GM12878 (cell line): Measurements from ENCODE around the gene IGFBP6. TPM values are rescaled to one million over a fixed set of nuclear protein-coding genes. Genes with fewer than 3 reads are reported as not detected.

ENCODE experiments used
- ATAC-seq: fragments of 200-7000 bp; cut with Tn5 transposase; 3 replicates; pipeline ENCODE4 v1.9.1; 2020; ENCODE audit warnings: mild to moderate bottlenecking, moderate library complexity
- BruUV-seq: library from RNA; stranded (reverse); fragments of 400-500 nt; replicated peaks from 2 replicates; lab custom pipeline; 2021; lab: Mats Ljungman, UMichigan
- CTCF ChIA-PET: fragments of 300-600 bp; sonication (Branson Sonifier 250); formaldehyde crosslinking; extraction: SDS; loops from one replicate; lab custom pipeline; 2021; ENCODE audit warnings: inconsistent platforms; lab: Yijun Ruan, JAX
- POLR2A ChIA-PET: fragments of 350-600 bp; formaldehyde crosslinking; extraction: SDS; loops from one replicate; lab custom pipeline; 2021; ENCODE audit warnings: inconsistent platforms; lab: Charles Lee
- RAD21 ChIA-PET: fragments of 300-600 bp; sonication (Branson Sonifier 250); formaldehyde crosslinking; loops from one replicate; lab custom pipeline; 2023; ENCODE audit warnings: antibody characterized with exemption; ENCODE audit not compliant: unreplicated experiment; lab: Charles Lee
- SMC1A ChIA-PET: fragments of 300-600 bp; sonication (Branson Sonifier 250); formaldehyde crosslinking; loops from one replicate; lab custom pipeline; 2023; ENCODE audit not compliant: unreplicated experiment, uncharacterized antibody; lab: Charles Lee
- DNase-seq: peaks from one replicate; pipeline ENCODE4 v3.0.0-alpha.2; 2011; ENCODE audit warnings: low read depth, low spot score
- FAIRE-seq: peaks from 3 replicates; lab custom pipeline; 2011; peaks lifted over from hg19 to GRCh38; lab: Jason Lieb, UNC
- H2AFZ ChIP-seq: 2 replicates; pipeline ENCODE4 v1.6.0; 2011; ENCODE audit warnings: low read depth, low read length, control low read depth; ENCODE audit not compliant: control insufficient read depth
- H3K27ac ChIP-seq: 2 replicates; pipeline ENCODE4 v1.5.1; 2011; ENCODE audit warnings: control low read depth; ENCODE audit not compliant: control insufficient read depth, insufficient read depth
- H3K27me3 ChIP-seq, 2 experiments: replicated peaks in 1 of 2; 2 replicates each; pipeline versions ENCODE4 v1.6.0 to v1.6.1; 2011; ENCODE audit warnings: low read length in 1 of 2; ENCODE audit not compliant: control insufficient read depth in 2 of 2, insufficient read depth in 2 of 2
- H3K36me3 ChIP-seq, 2 experiments: 2 replicates each; pipeline ENCODE4 v1.5.1; 2011; ENCODE audit warnings: low read length in 1 of 2; ENCODE audit not compliant: control insufficient read depth in 2 of 2, insufficient read depth in 2 of 2
- H3K4me1 ChIP-seq: 2 replicates; pipeline ENCODE4 v1.6.1; 2011; ENCODE audit warnings: mild to moderate bottlenecking, low read length, moderate library complexity, mixed read lengths; ENCODE audit not compliant: control insufficient read depth, insufficient read depth
- H3K4me2 ChIP-seq: 2 replicates; pipeline ENCODE4 v1.6.0; 2011; ENCODE audit warnings: control low read depth; ENCODE audit not compliant: control insufficient read depth, insufficient read depth
- H3K4me3 ChIP-seq: fragments of 200-600 bp; sonication (generic); 2 replicates; pipeline ENCODE4 v1.5.1; 2016
- H3K79me2 ChIP-seq: 2 replicates; pipeline ENCODE4 v1.6.0; 2011; ENCODE audit warnings: low read length; ENCODE audit not compliant: control insufficient read depth, insufficient read depth
- H3K9ac ChIP-seq: 2 replicates; pipeline ENCODE4 v1.8.0; 2011; ENCODE audit warnings: low read length, control low read depth, mixed read lengths; ENCODE audit not compliant: control insufficient read depth, insufficient read depth
- H3K9me3 ChIP-seq: replicated peaks from 3 replicates; pipeline ENCODE4 v1.5.1; 2011; ENCODE audit warnings: mild to moderate bottlenecking, low read length; ENCODE audit not compliant: control insufficient read depth, insufficient read depth
- H4K20me1 ChIP-seq: 2 replicates; pipeline ENCODE4 v1.6.0; 2011; ENCODE audit not compliant: control insufficient read depth, insufficient read depth
- ATF3 ChIP-seq: IDR thresholded peaks from 2 replicates; pipeline ENCODE4 v1.6.1; 2011; ENCODE audit warnings: low read depth, mild to moderate bottlenecking, low read length, moderate library complexity, borderline replicate concordance; ENCODE audit errors: extremely low read depth
- ATF7 ChIP-seq: fragments of 450-650 bp; IDR thresholded peaks from 2 replicates; pipeline ENCODE4 v1.6.1; 2016; ENCODE audit warnings: low read depth, mild to moderate bottlenecking
- BCL11A ChIP-seq: IDR thresholded peaks from 2 replicates; pipeline ENCODE4 v1.6.1; 2011; ENCODE audit warnings: low read depth, low read length
- CBX5 ChIP-seq: sonication (generic); IDR thresholded peaks from 2 replicates; pipeline ENCODE4 v1.6.1; 2016; ENCODE audit warnings: low read depth, moderate library complexity, mild to moderate bottlenecking, inconsistent platforms
- DPF2 ChIP-seq: fragments of 450-650 bp; IDR thresholded peaks from 2 replicates; pipeline ENCODE4 v1.6.1; 2017; ENCODE audit warnings: mild to moderate bottlenecking
- E2F4 ChIP-seq: IDR thresholded peaks from 2 replicates; pipeline ENCODE4 v1.6.1; 2012; ENCODE audit warnings: low read depth, low read length, improper control_type of control experiment
- FOXM1 ChIP-seq: IDR thresholded peaks from 2 replicates; pipeline ENCODE4 v1.6.1; 2012; ENCODE audit warnings: low read depth, mild to moderate bottlenecking, inconsistent platforms, low read length, moderate library complexity
- NFIC ChIP-seq: IDR thresholded peaks from 2 replicates; pipeline ENCODE4 v1.6.1; 2012; ENCODE audit warnings: low read depth, mild to moderate bottlenecking, inconsistent platforms, low read length, moderate library complexity
- NRF1 ChIP-seq: conservative IDR thresholded peaks from 2 replicates; pipeline ENCODE4 v1.6.1; 2011; ENCODE audit warnings: mild to moderate bottlenecking, low read depth, low read length, improper control_type of control experiment
- SREBF1 ChIP-seq: IDR thresholded peaks from 2 replicates; pipeline ENCODE4 v1.6.1; 2012; ENCODE audit warnings: mild to moderate bottlenecking, low read length
- STAT1 ChIP-seq: fragments of 450-650 bp; conservative IDR thresholded peaks from 2 replicates; pipeline ENCODE4 v1.6.1; 2014; ENCODE audit warnings: antibody characterized with exemption, mild to moderate bottlenecking
- STAT3 ChIP-seq: IDR thresholded peaks from 2 replicates; pipeline ENCODE4 v1.6.1; 2011; ENCODE audit warnings: low read depth, low read length, improper control_type of control experiment
- ZNF384 ChIP-seq: IDR thresholded peaks from 2 replicates; pipeline ENCODE4 v1.6.1; 2012; ENCODE audit warnings: low read depth, mild to moderate bottlenecking, low read length, improper control_type of control experiment, borderline replicate concordance
- ZSCAN29 ChIP-seq: fragments of 450-650 bp; IDR thresholded peaks from 2 replicates; pipeline ENCODE4 v1.6.1; 2017; ENCODE audit warnings: mild to moderate bottlenecking, moderate library complexity
- WGBS: methylation state at CpG from one replicate; pipeline ENCODE4 v1.1.6; 2016; ENCODE audit warnings: low lambda C conversion rate; ENCODE audit not compliant: insufficient replicate concordance, insufficient coverage; ENCODE audit errors: missing lambda C conversion rate; 5-methylcytosine and 5-hydroxymethylcytosine counted together
- in situ Hi-C: fragments of 300-500 bp; cut with MboI; formaldehyde crosslinking; loops from 9 replicates; pipeline ENCODE4 v1.14.3; 2018; ENCODE audit warnings: mixed read lengths
- intact Hi-C: fragments of 100-400 bp; cut with micrococcal nuclease; formaldehyde crosslinking; loops from one replicate; pipeline ENCODE4 v1.14.2; 2022; ENCODE audit not compliant: unreplicated experiment
- polyA plus RNA-seq, 11 experiments: library from polyadenylated mRNA; depleted of rRNA in 4 of 11; unstranded in 6 of 11; stranded (reverse) in 5 of 11; fragments of >200 nt; fragmentation: Nextera tagmentation in 4 of 11; fragmentation: Illumina TruSeq in 1 of 11; extraction: Ambion mirVana in 4 of 11; extraction: Trizol in 1 of 11; gene quantifications; 1 replicate in 1 of 11; 2 replicates in 10 of 11; pipeline versions ENCODE4 v1.2.1 to v1.2.3, GENCODE V29; 2011 to 2016; ENCODE audit warnings: inconsistent platforms in 2 of 11, missing spikeins in 2 of 11, low read depth in 1 of 11
- total RNA-seq, 4 experiments: library from RNA; depleted of rRNA in 3 of 4; stranded (reverse); fragments of >200 nt in 3 of 4; fragmentation: Illumina TruSeq in 1 of 4; extraction: Trizol in 1 of 4; gene quantifications; 2 replicates each; pipeline versions ENCODE4 v1.2.1 to v1.2.3, GENCODE V29; 2013 to 2021
- TF ChIP-seq, protein P1 (sequence below): IDR thresholded peaks from 2 replicates; pipeline ENCODE4 v1.6.1; 2012; ENCODE audit warnings: low read depth, low read length, improper control_type of control experiment

The IGFBP6 gene
- total and polyA plus RNA-seq, 10 of the 15 experiments (the other 5 are each of a cell fraction or from before 2014, with no cell fraction given), result 0.09 to 0.87 (median 0.56) TPM; not detected in 3

DNA sequence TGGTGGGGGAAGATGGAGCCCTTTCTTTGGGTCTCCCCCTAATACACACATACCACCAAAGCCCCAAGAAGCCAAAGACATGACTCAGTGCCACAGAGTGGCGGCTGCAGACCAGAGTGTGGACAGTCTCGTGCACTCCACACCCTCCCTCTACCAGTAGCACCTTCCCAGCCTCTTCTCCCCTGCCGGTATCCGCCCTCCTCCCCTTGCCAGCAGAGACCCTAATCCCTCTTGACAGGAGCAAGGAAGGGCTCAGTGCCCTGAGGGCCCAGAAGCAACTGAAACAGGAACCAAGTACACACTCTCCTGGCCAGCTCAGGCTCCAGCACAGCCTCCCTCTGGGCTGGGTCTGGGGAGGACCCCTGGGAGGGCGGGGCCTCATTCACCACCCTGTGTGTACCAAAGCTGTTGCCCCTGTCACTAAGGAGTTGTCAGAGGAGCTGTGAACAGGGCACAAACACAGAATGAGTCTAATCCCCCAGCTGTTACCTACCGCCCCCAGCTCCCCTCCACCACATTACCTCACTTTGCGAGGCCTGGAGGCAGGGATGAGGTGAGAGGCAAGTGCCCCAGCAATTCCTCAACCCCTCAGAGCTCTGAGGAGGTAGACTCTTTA is 26.5 kb upstream of the IGFBP6 start:
- H3K27me3 ChIP-seq, result no peaks in the 10 kb centered on the region
- H4K20me1 ChIP-seq, result no peaks in the 10 kb centered on the region; the same call in 1 of the 2 replicates
- in situ Hi-C loops (no loop called here), intact Hi-C loops (no loop called here)
- H3K4me1 ChIP-seq, result no peaks in the 10 kb centered on the region
- RAD21 ChIA-PET, result interaction anchor here (1.2 kb wide), 1 partner anchor 28 kb away, joined by 4 read pairs; no protein-coding TSS in a partner anchor
- no peaks in the 10 kb centered on the region for H3K9me3 ChIP-seq
- no peak for DNase-seq
- no peak overlapping the region for H3K27ac ChIP-seq
- peaks cover 4 to 8% of the 10 kb centered on the region in 2 experiments; a peak in 3 of 4 replicates for H3K36me3 ChIP-seq
- no peak overlapping the region for H3K4me3 ChIP-seq
- no peak overlapping the region for H3K4me2 ChIP-seq
- SMC1A ChIA-PET, result interaction anchor here (1.1 kb wide), 1 partner anchor 85 kb away, joined by 4 read pairs; no protein-coding TSS in a partner anchor
- POLR2A ChIA-PET, result interaction anchor here (0.7 to 1.1 kb wide), 2 partner anchors 32 to 222 kb away, joined by 3 to 4 read pairs; partner anchors contain the start of gene SOAT2
- ATAC-seq, result peak; percentile 53
- H3K79me2 ChIP-seq, result no peaks in the 10 kb centered on the region
- BruUV-seq, result no TSS peak
- no peak for FAIRE-seq
- CTCF ChIA-PET, result interaction anchor here (0.7 to 12.1 kb wide), 3 partner anchors 17 to 250 kb away, joined by 3 to 355 read pairs (median 3); partner anchors contain the start of genes IGFBP6 and SOAT2
- no peak overlapping the region for H2AFZ ChIP-seq
- 90% methylated on average over 7 of the region's 7 CpGs for WGBS
- no peak overlapping the region for H3K9ac ChIP-seq
- TF ChIP-seq E2F4 (no peak), ZSCAN29 (no peak), SREBF1 (no peak), ATF7 (no peak), ATF3 (no peak), CBX5 (no peak), STAT3 (no peak), STAT1 (no peak), FOXM1 (no peak), ZNF384 (no peak), BCL11A (no peak), NFIC (no peak), DPF2 (no peak), NRF1 (no peak)
- TF ChIP-seq, protein P1, sequence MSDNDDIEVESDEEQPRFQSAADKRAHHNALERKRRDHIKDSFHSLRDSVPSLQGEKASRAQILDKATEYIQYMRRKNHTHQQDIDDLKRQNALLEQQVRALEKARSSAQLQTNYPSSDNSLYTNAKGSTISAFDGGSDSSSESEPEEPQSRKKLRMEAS, result no peak
